Right atrium auricular region (tissue), 2 donors: ENCODE measurements around the gene PPFIA1. TPM values are rescaled to one million over a fixed set of nuclear protein-coding genes. Genes with fewer than 3 reads are reported as not detected.

Experiments
- DNase-seq: peaks from one replicate; pipeline ENCODE4 v3.0.0-alpha.2; 2019; ENCODE audit warnings: low spot score
- H3K27ac ChIP-seq, 2 donors: fragments of 200-600 bp; sonication (generic); 1 replicate in 1 of 2; 2 replicates in 1 of 2; pipeline ENCODE4 v1.5.1; 2016 to 2019
- H3K27me3 ChIP-seq, 2 donors: fragments of 200-600 bp; sonication (generic); one replicate each; pipeline versions ENCODE4 v1.5.1 to v1.6.0; 2017 to 2019
- H3K36me3 ChIP-seq: fragments of 200-600 bp; sonication (generic); one replicate; pipeline ENCODE4 v1.5.1; 2016
- H3K4me1 ChIP-seq, 2 donors: fragments of 200-600 bp; sonication (generic); one replicate each; pipeline versions ENCODE4 v1.5.1 to v1.6.0; 2017 to 2019
- H3K4me3 ChIP-seq, 2 donors: fragments of 200-600 bp; sonication (generic); 1 replicate in 1 of 2; 2 replicates in 1 of 2; pipeline ENCODE4 v1.5.1; 2017 to 2019; ENCODE audit warnings: mild to moderate bottlenecking in 1 of 2, moderate library complexity in 1 of 2
- H3K9me3 ChIP-seq, 2 donors: fragments of 200-600 bp; sonication (generic); one replicate each; pipeline ENCODE4 v1.5.1; 2019
- CTCF ChIP-seq, 2 donors: fragments of 200-600 bp; sonication (generic); IDR thresholded peaks; one replicate each; pipeline ENCODE4 v1.5.1; 2019; ENCODE audit warnings: antibody characterized with exemption in 2 of 2
- total RNA-seq, 2 donors: library from RNA; depleted of rRNA; stranded (reverse); fragments of >200 nt; gene quantifications; one replicate each; pipeline ENCODE4 v1.1.0, GENCODE V29; 2016

PPFIA1 gene
- total RNA-seq, 2 donors from 2014 or later = 28.7 to 45.9 TPM

GRCh38 chr11:70303070-70303469 is 32.6 kb downstream of the PPFIA1 start:
- H3K27me3 ChIP-seq = no peaks in the 10 kb centered on the region
- H3K4me3 ChIP-seq = no peak overlapping the region
- DNase-seq = no peak
- H3K9me3 ChIP-seq = no peaks in the 10 kb centered on the region
- no peak overlapping the region for H3K27ac ChIP-seq
- H3K4me1 ChIP-seq = peaks cover 0 to 14% of the 10 kb centered on the region in 2 donors
- TF ChIP-seq CTCF (IDR thresholded peaks at IDR 0.05) = no peak
- H3K36me3 ChIP-seq = no peaks in the 10 kb centered on the region

GRCh38 chr11:70304208-70304603 is 33.7 kb downstream of the PPFIA1 start:
- Histone ChIP-seq H3K4me3 (no peak overlapping the region), H3K27me3 (no peaks in the 10 kb centered on the region), H3K9me3 (no peaks in the 10 kb centered on the region), H3K36me3 (no peaks in the 10 kb centered on the region), H3K4me1 (peaks cover 0 to 14% of the 10 kb centered on the region in 2 donors), H3K27ac (no peak overlapping the region)
- no peak for TF ChIP-seq CTCF (IDR thresholded peaks at IDR 0.05)
- DNase-seq = no peak

GRCh38 chr11:70305501-70305900 is 35.0 kb downstream of the PPFIA1 start:
- no peak overlapping the region for H3K27ac ChIP-seq
- no peak for DNase-seq
- no peak overlapping the region for H3K4me3 ChIP-seq
- H3K9me3 ChIP-seq = no peaks in the 10 kb centered on the region
- no peaks in the 10 kb centered on the region for H3K36me3 ChIP-seq
- TF ChIP-seq CTCF (IDR thresholded peaks at IDR 0.05) = no peak
- no peaks in the 10 kb centered on the region for H3K27me3 ChIP-seq
- peaks cover 0 to 14% of the 10 kb centered on the region in 2 donors for H3K4me1 ChIP-seq

GRCh38 chr11:70306586-70307033 is 36.1 kb downstream of the PPFIA1 start:
- Histone ChIP-seq H3K36me3 (no peaks in the 10 kb centered on the region), H3K27me3 (no peaks in the 10 kb centered on the region), H3K9me3 (no peaks in the 10 kb centered on the region), H3K27ac (no peak overlapping the region), H3K4me3 (no peak overlapping the region), H3K4me1 (peaks cover 0 to 14% of the 10 kb centered on the region in 2 donors)
- no peak for TF ChIP-seq CTCF (IDR thresholded peaks at IDR 0.05)
- DNase-seq = no peak

GRCh38 chr11:70307176-70307575 is 36.7 kb downstream of the PPFIA1 start:
- no peak overlapping the region for H3K4me3 ChIP-seq
- no peaks in the 10 kb centered on the region for H3K27me3 ChIP-seq
- no peak for DNase-seq
- no peaks in the 10 kb centered on the region for H3K36me3 ChIP-seq
- no peaks in the 10 kb centered on the region for H3K9me3 ChIP-seq
- H3K27ac ChIP-seq = no peak overlapping the region
- no peak for TF ChIP-seq CTCF (IDR thresholded peaks at IDR 0.05)
- peaks cover 0 to 9% of the 10 kb centered on the region in 2 donors for H3K4me1 ChIP-seq

- Histone ChIP-seq H3K4me1 (peaks cover 0 to 11% of the 10 kb centered on the region in 2 donors), H3K9me3 (no peaks in the 10 kb centered on the region), H3K27me3 (no peaks in the 10 kb centered on the region), H3K4me3 (no peak overlapping the region), H3K27ac (no peak overlapping the region), H3K36me3 (no peaks in the 10 kb centered on the region)
- no peak for DNase-seq
- no peak for TF ChIP-seq CTCF (IDR thresholded peaks at IDR 0.05)
Observed at GRCh38 chr11:70311616-70312015, 41.1 kb downstream of the PPFIA1 start.
